HFFc6 (cell line): ENCODE results near the gene SNCB. TPM values are rescaled to one million over a fixed set of nuclear protein-coding genes. Genes with fewer than 3 reads are reported as not detected.

Experiments used
- microRNA-seq: library from miRNA; unstranded; fragments of <30 nt; microRNA quantifications from one replicate; pipeline ENCODE4, GENCODE V29; 2019
- total RNA-seq, 6 experiments: library from RNA; stranded (reverse); fragmentation: NEBNext Ultra II Directional; extraction: Animal tissue kit (Norgen Biotek cat#: 25700); gene quantifications; 2 replicates in 1 of 6; 3 replicates in 5 of 6; pipeline ENCODE4 v1.2.3, GENCODE V29; 2021

The SNCB gene
- total RNA-seq, 6 experiments from 2014 or later: not detected

Small RNA genes lying within 50 kb of the gene (microRNA-seq; reads per million reads assigned to microRNA genes)
- gene MIR4281: not detected

Other genes starting within 250 kb of the SNCB start
- 10 to 100 TPM; 27.8 to 48.7 (median 33.2) TPM for gene NOP16, start 241.9 kb downstream of the SNCB start, total RNA-seq
- 100 to 1,000 TPM in 4 of 6 experiments, 10 to 100 TPM in 2; 90.4 to 109 (median 105) TPM for gene HIGD2A, start 241.8 kb downstream of the SNCB start, total RNA-seq
- 100 to 1,000 TPM; 178 to 226 (median 202) TPM for gene CLTB, start 214.0 kb downstream of the SNCB start, total RNA-seq
- 10 to 100 TPM; 43.4 to 53.1 (median 49.3) TPM for gene FAF2, start 182.1 kb downstream of the SNCB start, total RNA-seq
- 10 to 100 TPM; 10.6 to 13.4 (median 11.3) TPM for gene RNF44, start 93.1 kb downstream of the SNCB start, total RNA-seq
- not detected for gene CDHR2, start 81.2 kb downstream of the SNCB start, total RNA-seq
- 1 to 10 TPM; 2.3 to 5.4 (median 2.6) TPM for gene GPRIN1, start 20.4 kb downstream of the SNCB start, total RNA-seq
- not detected for gene EIF4E1B, start 141 bp upstream of the SNCB start, total RNA-seq
- 10 to 100 TPM; 51.4 to 64.9 (median 57.6) TPM for gene TSPAN17, start 16.9 kb upstream of the SNCB start, total RNA-seq
- not detected for gene UNC5A, start 180.0 kb upstream of the SNCB start, total RNA-seq